GM06990 (cell line): ENCODE results near the gene PPP1R13L.
A peak's percentile ranks its signal among the peaks of the same experiment; 100 is the strongest.
"Not testable (repeated sequence)": the region's sequence is repeated elsewhere in the genome, so short reads cannot be mapped to it uniquely, and the experiment has no call there.

Source experiments
- DNase-seq: peaks from one replicate; pipeline ENCODE4 v3.0.0-alpha.2; 2011; ENCODE audit not compliant: insufficient read length; ENCODE audit errors: extremely low read depth
- H3K27me3 ChIP-seq: replicated peaks from 2 replicates; pipeline ENCODE4 v1.6.0; 2011; ENCODE audit warnings: low read length; ENCODE audit not compliant: control insufficient read depth, insufficient read depth
- H3K36me3 ChIP-seq: 2 replicates; pipeline ENCODE4 v1.5.1; 2011; ENCODE audit warnings: low read length; ENCODE audit not compliant: control insufficient read depth, insufficient read depth
- H3K4me3 ChIP-seq: replicated peaks from 2 replicates; pipeline ENCODE4 v1.5.1; 2011; ENCODE audit warnings: low read depth, mild to moderate bottlenecking, control low read depth, low read length
- CTCF ChIP-seq: IDR thresholded peaks from 2 replicates; pipeline ENCODE4 v1.5.1; 2011; ENCODE audit warnings: low read length, control low read depth, mild to moderate bottlenecking, inconsistent platforms; ENCODE audit not compliant: insufficient read depth, poor library complexity, severe bottlenecking

Gene PPP1R13L

GRCh38 chr19:45439569-45440258 is 34.8 kb upstream of the PPP1R13L start:
- Histone ChIP-seq H3K27me3 (no peaks in the 10 kb centered on the region), H3K4me3 (peak overlapping the region; percentile 58), H3K36me3 (no peaks in the 10 kb centered on the region)
- peak; percentile 95 for TF ChIP-seq CTCF
- DNase-seq: peak; percentile 91

- peak overlapping the region; percentile 58 for H3K4me3 ChIP-seq
- H3K36me3 ChIP-seq: no peaks in the 10 kb centered on the region
- H3K27me3 ChIP-seq: no peaks in the 10 kb centered on the region
- DNase-seq: no peak
- no peak for TF ChIP-seq CTCF
Observed at GRCh38 chr19:45439190-45439568, 34.3 kb upstream of the PPP1R13L start.

GRCh38 chr19:45437328-45437727 is 32.5 kb upstream of the PPP1R13L start:
- no peak for DNase-seq
- Histone ChIP-seq H3K27me3 (no peaks in the 10 kb centered on the region), H3K4me3 (no peak overlapping the region), H3K36me3 (no peaks in the 10 kb centered on the region)
- TF ChIP-seq CTCF: no peak

- not testable (repeated sequence) for H3K4me3 ChIP-seq, H3K36me3 ChIP-seq, DNase-seq, H3K27me3 ChIP-seq
Observed at GRCh38 chr19:45432543-45432942, 27.7 kb upstream of the PPP1R13L start.

GRCh38 chr19:45431008-45431407 is 26.1 kb upstream of the PPP1R13L start:
- not testable (repeated sequence) for H3K27me3 ChIP-seq, H3K36me3 ChIP-seq, H3K4me3 ChIP-seq, DNase-seq

- H3K27me3 ChIP-seq, H3K36me3 ChIP-seq, H3K4me3 ChIP-seq, DNase-seq: not testable (repeated sequence)
Observed at GRCh38 chr19:45429896-45430295, 25.0 kb upstream of the PPP1R13L start.

GRCh38 chr19:45428384-45429231 is 23.7 kb upstream of the PPP1R13L start:
- Histone ChIP-seq H3K4me3 (peak overlapping the region; percentile 54), H3K36me3 (no peaks in the 10 kb centered on the region), H3K27me3 (no peaks in the 10 kb centered on the region)
- peak; percentile 62 for DNase-seq
- peak; percentile 47 for TF ChIP-seq CTCF
